Measurements from ENCODE around the gene TBC1D14. TPM values are rescaled to one million over a fixed set of nuclear protein-coding genes. Genes with fewer than 3 reads are reported as not detected.

The TBC1D14 gene
- total RNA-seq, 1 experiment from 2014 or later, result 44.3 TPM

- DNase-seq (ENCODE audit: low spot score), result no peak
- intact Hi-C loops (cut with micrococcal nuclease; ENCODE audit: unreplicated experiment), result loop anchor here (5.0 kb wide), 1 partner anchor 97 kb away; the partner anchor contains the start of gene GRPEL1
- no peaks in the 10 kb centered on the region for H3K36me3 ChIP-seq (ENCODE audit: insufficient read depth, low read length, poor library complexity, severe bottlenecking)
- TF ChIP-seq EZH2 (IDR thresholded peaks at IDR 0.05; ENCODE audit: borderline replicate concordance, low read depth, low read length, poor library complexity, severe bottlenecking) (no peak), CTCF (conservative IDR thresholded peaks at IDR 0.05; ENCODE audit: low read depth, low read length) (no peak)
- BruUV-seq (replicated peaks), result no TSS peak
- no peaks in the 10 kb centered on the region for H3K9me3 ChIP-seq (ENCODE audit: low read depth, low read length, poor library complexity, severe bottlenecking)
- no peaks in the 10 kb centered on the region for H3K4me1 ChIP-seq (ENCODE audit: insufficient read depth, low read length, poor library complexity, severe bottlenecking)
- H3K27ac ChIP-seq (ENCODE audit: low read depth, low read length, poor library complexity, severe bottlenecking), result no peak overlapping the region
- ChIA-PET CTCF (no interaction called here), POLR2A (ENCODE audit: low non-redundant PET) (no interaction called here)
- H3K27me3 ChIP-seq (replicated peaks; ENCODE audit: insufficient read depth, low read depth, low read length, poor library complexity), result no peaks in the 10 kb centered on the region
- no peak overlapping the region for H3K4me3 ChIP-seq (ENCODE audit: low read depth, low read length, poor library complexity, severe bottlenecking)
Measured at GRCh38 chr4:6969826-6970800, 60.5 kb downstream of the TBC1D14 start.

- no peak for TF ChIP-seq EZH2 (IDR thresholded peaks at IDR 0.05; ENCODE audit: borderline replicate concordance, low read depth, low read length, poor library complexity, severe bottlenecking)
- no peak for TF ChIP-seq CTCF (conservative IDR thresholded peaks at IDR 0.05; ENCODE audit: low read depth, low read length)
- DNase-seq (ENCODE audit: low spot score), result no peak
- H3K27me3 ChIP-seq (replicated peaks; ENCODE audit: insufficient read depth, low read depth, low read length, poor library complexity), result no peaks in the 10 kb centered on the region
Measured at GRCh38 chr4:6971536-6972374, 62.1 kb downstream of the TBC1D14 start.

GRCh38 chr4:6972375-6972650 lies 62.7 kb downstream of the TBC1D14 start:
- CTCF ChIA-PET, result no interaction called here
- POLR2A ChIA-PET (ENCODE audit: low non-redundant PET), result no interaction called here
- H3K4me3 ChIP-seq (ENCODE audit: low read depth, low read length, poor library complexity, severe bottlenecking), result no peak overlapping the region

More at GRCh38 chr4:6971536-6972374, 62.1 kb downstream of the TBC1D14 start:
- Histone ChIP-seq H3K9me3 (ENCODE audit: low read depth, low read length, poor library complexity, severe bottlenecking) (no peaks in the 10 kb centered on the region), H3K4me1 (ENCODE audit: insufficient read depth, low read length, poor library complexity, severe bottlenecking) (no peaks in the 10 kb centered on the region), H3K36me3 (ENCODE audit: insufficient read depth, low read length, poor library complexity, severe bottlenecking) (no peaks in the 10 kb centered on the region), H3K27ac (ENCODE audit: low read depth, low read length, poor library complexity, severe bottlenecking) (no peak overlapping the region), H3K4me3 (ENCODE audit: low read depth, low read length, poor library complexity, severe bottlenecking) (no peak overlapping the region)
- ChIA-PET POLR2A (ENCODE audit: low non-redundant PET) (no interaction called here), CTCF (no interaction called here)
- intact Hi-C loops (cut with micrococcal nuclease; ENCODE audit: unreplicated experiment), result loop anchor here (5.0 kb wide), 1 partner anchor 96 kb away; the partner anchor contains the start of gene GRPEL1
- no TSS peak for BruUV-seq (replicated peaks)

More at GRCh38 chr4:6972375-6972650, 62.7 kb downstream of the TBC1D14 start:
- no peaks in the 10 kb centered on the region for H3K4me1 ChIP-seq (ENCODE audit: insufficient read depth, low read length, poor library complexity, severe bottlenecking)
- no peaks in the 10 kb centered on the region for H3K27me3 ChIP-seq (replicated peaks; ENCODE audit: insufficient read depth, low read depth, low read length, poor library complexity)
- DNase-seq (ENCODE audit: low spot score), result no peak
- H3K27ac ChIP-seq (ENCODE audit: low read depth, low read length, poor library complexity, severe bottlenecking), result no peak overlapping the region
- no peak for TF ChIP-seq EZH2 (IDR thresholded peaks at IDR 0.05; ENCODE audit: borderline replicate concordance, low read depth, low read length, poor library complexity, severe bottlenecking)
- no peak for TF ChIP-seq CTCF (conservative IDR thresholded peaks at IDR 0.05; ENCODE audit: low read depth, low read length)
- intact Hi-C loops (cut with micrococcal nuclease; ENCODE audit: unreplicated experiment), result loop anchor here (5.0 kb wide), 1 partner anchor 95 kb away; the partner anchor contains the start of gene GRPEL1
- no peaks in the 10 kb centered on the region for H3K36me3 ChIP-seq (ENCODE audit: insufficient read depth, low read length, poor library complexity, severe bottlenecking)
- no TSS peak for BruUV-seq (replicated peaks)
- H3K9me3 ChIP-seq (ENCODE audit: low read depth, low read length, poor library complexity, severe bottlenecking), result no peaks in the 10 kb centered on the region
